ENCODE data around the gene ANKRD22.
"Not testable (repeated sequence)": the region's sequence is repeated elsewhere in the genome, so short reads cannot be mapped to it uniquely, and the experiment has no call there.

The ANKRD22 gene

GRCh38 chr10:88838766-88839350 is 12.8 kb downstream of the ANKRD22 start:
- no peak for DNase-seq (ENCODE audit: low spot score)
- no peak for FAIRE-seq

GRCh38 chr10:88837632-88838031 is 14.0 kb downstream of the ANKRD22 start:
- not testable (repeated sequence) for DNase-seq (ENCODE audit: low spot score); FAIRE-seq

GRCh38 chr10:88835910-88836221 is 15.8 kb downstream of the ANKRD22 start:
- DNase-seq (ENCODE audit: low spot score) (no peak), FAIRE-seq (no peak)

DNA sequence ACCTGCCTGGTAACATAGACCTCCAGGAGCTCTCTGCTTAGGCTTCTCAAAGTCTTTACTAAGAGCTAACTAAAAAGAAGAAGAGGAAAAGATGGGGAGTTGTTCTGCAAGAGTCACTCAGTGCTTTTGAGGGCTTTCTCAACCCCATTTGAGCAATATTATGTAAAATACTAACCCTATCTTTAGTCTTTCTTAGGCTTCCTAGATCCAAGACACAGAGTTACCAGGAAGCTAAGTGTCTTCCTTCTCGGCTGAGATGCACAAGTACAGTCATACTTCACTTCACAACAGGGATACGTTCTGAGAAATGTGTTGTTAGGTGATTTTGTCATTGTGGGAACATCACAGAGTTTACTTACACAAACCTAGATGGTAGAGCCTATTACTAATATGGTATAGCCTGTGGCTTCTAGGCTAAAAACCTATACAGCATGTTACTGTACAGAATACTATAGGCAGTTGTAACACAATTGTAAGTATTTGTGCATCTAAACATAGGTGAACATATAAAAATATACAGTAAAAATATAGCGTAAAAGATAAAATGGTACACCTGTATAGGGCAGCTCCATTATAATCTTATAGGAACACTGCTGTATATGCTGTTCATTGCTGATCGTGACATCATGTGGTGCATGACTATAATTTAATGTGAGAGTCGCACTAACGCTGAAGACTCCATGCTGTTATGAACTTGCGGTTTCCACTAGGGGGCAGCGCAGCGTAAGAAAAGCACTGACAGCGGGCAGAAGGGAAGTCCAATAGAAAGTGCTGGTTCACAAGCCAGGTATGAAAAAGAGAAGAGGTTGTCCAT is 16.3 kb downstream of the ANKRD22 start:
- FAIRE-seq (peak; percentile 83), DNase-seq (ENCODE audit: low spot score) (peak; percentile 74)

GRCh38 chr10:88833723-88834122 is 17.9 kb downstream of the ANKRD22 start:
- FAIRE-seq: no peak

GRCh38 chr10:88833156-88833555 is 18.5 kb downstream of the ANKRD22 start:
- FAIRE-seq: no peak
- DNase-seq (ENCODE audit: low spot score): no peak

More at GRCh38 chr10:88833723-88834122, 17.9 kb downstream of the ANKRD22 start:
- DNase-seq (ENCODE audit: low spot score): no peak

DNA sequence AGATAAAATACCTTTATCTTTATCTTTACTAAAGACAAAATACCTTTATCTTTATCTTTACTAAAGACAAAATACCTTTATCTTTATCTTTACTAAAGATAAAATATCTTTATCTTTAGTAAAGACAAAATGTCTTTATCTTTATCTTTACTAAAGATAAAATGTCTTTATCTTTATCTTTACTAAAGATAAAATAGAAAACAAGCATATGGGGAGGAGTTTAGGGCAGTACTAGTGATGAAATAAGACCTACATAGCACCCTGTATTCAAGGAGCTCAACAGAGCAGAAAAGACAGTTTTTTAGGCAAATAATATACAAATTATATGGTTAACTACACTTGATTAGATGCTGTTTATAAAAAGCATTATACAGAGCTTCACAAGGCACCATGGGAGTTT is 19.3 kb downstream of the ANKRD22 start:
- FAIRE-seq (peak; percentile 35), DNase-seq (ENCODE audit: low spot score) (no peak)

DNA sequence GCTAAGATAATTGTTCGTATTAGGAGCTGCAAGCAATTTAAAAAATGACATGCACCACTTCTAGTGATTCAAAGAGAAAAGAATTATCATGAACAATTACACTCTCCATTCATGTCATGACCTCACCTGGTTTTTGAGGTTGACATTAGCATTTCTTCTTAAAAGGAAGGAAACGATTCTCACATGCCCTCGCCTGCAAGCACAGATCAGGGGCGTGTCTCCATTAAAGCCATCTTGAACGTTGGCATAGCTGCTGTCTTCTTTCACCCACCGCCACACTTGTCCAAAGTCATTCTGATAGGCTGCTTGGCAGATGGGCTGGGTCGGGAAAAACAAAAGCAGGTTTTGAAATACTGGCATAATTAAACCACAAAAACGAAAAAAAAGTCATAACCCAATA is 19.9 kb downstream of the ANKRD22 start:
- FAIRE-seq: no peak

DNA sequence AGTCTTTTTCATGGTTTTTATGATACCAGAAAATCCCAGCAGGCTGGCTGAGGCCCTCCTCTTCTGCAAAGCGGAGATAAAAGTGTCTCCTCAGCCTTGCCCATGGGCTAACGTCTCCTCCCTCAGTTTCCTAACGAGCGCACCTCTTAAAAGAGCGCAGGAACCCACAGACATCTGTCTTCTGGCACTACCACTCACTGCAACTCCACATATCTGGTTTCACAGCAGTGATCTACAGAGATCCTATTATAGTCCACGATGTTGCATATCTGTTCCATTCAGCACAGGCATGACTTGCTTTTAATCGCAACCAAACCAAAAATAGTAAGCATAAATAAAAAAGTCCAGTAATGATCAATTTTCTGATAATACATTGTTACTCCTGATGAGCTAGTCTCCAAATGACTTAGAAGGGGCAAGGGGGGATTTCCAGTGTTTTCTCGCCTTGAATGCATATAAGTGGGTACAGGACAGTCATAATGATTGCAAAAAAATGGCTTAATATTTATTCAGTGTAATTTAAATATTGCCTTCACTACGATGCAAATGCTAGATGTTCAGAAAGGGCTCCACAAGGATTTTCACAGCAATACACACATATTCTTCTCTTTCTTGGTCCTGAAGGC is 20.9 kb downstream of the ANKRD22 start:
- FAIRE-seq (no peak), DNase-seq (ENCODE audit: low spot score) (no peak)

More for the DNA sequence above, 19.9 kb downstream of the ANKRD22 start:
- no peak for DNase-seq (ENCODE audit: low spot score)

DNA sequence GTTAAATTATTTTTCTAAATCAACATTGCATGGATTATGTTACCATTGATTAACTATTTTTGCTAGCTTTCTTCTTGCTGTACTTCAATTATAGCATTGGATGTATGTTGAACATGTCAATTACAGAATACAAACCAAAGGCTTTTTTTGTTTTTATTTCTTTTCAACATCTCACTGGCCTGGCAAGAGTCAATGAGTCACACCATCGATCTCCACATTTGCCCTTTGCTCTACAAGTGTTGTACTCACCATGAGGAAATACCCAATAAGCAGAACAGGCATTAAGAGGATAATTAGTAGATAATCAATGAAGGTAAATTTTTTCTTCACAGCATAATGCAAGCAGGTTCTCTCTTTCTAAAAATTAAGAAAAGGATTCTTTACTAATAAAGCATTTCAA is 23.3 kb downstream of the ANKRD22 start:
- FAIRE-seq: no peak
- no peak for DNase-seq (ENCODE audit: low spot score)

DNA sequence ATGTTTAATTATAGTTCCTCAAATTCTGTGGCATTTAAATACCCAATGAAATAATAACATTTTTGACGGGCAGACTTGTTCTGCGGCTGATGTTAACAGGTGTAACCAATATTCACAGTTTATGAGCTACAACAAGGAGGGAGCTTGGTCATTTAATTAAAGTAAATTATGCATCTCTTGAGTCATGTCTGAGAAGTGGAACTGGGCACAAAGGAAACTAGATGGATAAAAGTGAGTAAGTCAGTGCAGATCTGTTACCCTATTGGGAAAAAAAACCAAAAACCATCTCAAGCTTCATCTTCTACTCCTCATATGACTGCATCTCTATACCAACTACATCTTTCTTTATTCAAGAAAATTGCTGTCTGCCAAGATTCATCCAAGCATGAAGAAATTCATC is 24.0 kb downstream of the ANKRD22 start:
- DNase-seq (ENCODE audit: low spot score): no peak
- FAIRE-seq: no peak

DNA sequence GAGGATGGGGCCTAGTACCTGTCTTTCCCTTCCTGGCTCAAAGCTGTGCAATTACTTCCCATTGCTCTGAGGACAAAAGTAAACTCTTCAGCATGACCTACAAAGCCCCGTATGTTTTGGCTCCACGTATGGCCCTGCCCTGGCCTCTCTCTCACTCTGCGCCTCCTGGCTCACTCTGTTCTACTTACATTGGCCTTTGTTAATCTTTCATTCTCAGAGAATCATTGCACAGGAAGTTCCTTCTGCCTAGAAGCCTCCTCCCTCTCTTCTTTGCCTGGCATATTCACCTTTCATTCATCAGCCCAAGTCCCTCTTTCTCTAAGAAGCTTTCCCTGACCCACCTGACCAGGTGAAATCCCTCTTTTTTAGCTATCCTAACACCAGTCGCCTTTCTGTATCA is 25.3 kb downstream of the ANKRD22 start:
- no peak for FAIRE-seq
- no peak for DNase-seq (ENCODE audit: low spot score)

DNA sequence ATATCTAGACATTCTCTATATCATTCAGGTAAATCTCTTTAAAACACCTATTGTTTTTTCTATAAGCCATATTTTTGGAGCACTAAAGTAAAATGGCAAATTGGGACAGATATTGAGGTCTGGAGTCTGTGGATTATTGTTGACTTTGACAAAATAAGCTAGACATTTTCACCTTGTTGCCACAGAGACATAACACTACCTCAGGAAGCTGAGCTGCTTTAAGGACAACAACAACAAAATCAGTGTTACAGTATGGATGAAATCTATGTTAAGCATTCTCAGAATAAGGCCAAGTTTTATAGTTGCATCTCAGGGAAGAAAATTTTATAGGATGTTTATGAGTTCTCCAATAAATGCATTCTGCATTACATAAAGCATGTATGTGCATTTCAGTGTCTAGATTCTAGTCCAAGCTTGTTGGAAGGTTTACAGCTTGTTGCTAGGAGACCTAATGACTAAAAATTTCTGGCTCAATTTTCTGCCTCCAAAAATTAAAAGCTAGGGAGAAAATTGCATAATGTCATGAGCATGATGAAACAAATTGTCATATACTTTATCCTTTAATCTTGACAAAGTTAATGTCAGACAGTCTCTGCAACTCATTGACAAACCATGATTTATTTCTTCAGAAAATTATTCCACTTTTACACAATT is 30.8 kb downstream of the ANKRD22 start:
- DNase-seq (ENCODE audit: low spot score) (no peak), FAIRE-seq (no peak)

DNA sequence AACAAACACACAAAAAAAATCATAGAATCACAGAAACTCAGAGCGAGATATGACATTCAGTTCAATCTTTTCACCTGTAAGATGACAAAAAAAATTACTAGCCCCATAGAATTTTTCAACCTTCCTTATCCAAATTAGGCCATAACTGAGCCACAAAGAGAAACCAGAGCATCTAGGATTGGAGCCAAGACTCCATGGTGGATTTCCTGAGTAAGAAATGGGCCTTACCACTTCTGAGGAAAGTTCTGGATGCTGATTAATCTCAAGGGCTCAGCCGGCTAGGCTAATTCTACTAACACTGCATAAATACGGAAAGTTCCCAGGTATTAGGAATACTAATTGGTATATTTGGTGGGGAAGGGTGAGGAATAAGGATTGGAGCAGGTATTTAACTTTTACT is 32.4 kb downstream of the ANKRD22 start:
- FAIRE-seq: no peak
- DNase-seq (ENCODE audit: low spot score): no peak

GRCh38 chr10:88813200-88813599 is 38.4 kb downstream of the ANKRD22 start:
- no peak for FAIRE-seq
- DNase-seq (ENCODE audit: low spot score): no peak

DNA sequence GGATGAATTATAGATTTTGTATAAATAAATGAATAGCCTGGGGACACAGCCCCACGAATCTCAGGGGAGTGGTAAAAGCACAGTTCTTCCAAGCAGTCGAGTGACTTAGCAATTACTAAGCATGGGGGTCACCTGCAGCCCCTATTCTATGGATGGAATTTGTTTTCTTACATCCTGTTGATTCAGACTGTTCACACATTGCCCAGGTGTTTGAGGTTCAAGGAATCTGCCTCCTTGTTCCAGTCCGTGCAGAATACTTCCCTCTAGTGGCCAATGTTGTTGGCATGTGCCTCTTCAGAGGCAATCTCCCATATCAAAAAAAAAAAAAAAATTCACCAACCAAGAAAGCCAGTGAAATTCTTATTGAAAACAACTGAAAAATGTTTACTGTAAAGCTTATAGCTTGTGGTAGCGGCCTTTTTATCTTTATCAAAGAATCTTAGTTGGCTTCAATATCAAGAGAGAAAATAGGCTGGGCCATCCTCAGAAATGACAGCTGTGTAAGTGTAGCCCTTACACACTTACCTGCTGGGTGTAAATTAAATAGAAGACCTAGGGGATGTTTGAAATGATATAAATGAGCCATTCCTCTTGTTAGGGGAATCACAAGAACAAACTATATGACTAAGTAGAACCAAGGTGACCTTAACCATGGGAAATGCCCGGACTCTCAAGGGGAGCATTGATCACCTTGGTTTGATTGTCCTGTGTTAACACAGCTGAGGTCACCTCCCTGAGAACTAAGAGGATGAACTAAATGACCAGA is 41.3 kb downstream of the ANKRD22 start:
- DNase-seq (ENCODE audit: low spot score): peak; percentile 48
- FAIRE-seq: peak; percentile 70

GRCh38 chr10:88809621-88810020 is 42.0 kb downstream of the ANKRD22 start:
- no peak for FAIRE-seq
- no peak for DNase-seq (ENCODE audit: low spot score)

DNA sequence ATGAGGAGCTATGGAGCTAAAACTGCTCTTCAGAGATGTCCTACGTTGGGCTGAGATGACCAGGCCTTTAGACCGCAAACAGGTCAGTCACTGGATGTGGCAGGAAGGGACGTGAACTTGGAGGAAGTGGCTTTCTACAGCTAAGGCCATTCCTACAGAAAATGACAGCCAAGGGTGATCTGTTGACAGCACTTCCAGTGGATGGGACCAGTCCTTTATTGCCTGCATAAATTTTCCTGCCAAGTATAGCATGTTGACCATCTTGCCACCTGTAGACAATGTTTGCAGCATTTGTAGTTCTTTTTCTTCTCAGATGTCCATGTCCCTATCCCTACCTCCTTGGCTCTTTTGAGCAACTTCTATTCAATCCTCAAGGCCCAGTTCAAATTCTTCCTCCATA is 45.7 kb downstream of the ANKRD22 start:
- FAIRE-seq (no peak), DNase-seq (ENCODE audit: low spot score) (no peak)

DNA sequence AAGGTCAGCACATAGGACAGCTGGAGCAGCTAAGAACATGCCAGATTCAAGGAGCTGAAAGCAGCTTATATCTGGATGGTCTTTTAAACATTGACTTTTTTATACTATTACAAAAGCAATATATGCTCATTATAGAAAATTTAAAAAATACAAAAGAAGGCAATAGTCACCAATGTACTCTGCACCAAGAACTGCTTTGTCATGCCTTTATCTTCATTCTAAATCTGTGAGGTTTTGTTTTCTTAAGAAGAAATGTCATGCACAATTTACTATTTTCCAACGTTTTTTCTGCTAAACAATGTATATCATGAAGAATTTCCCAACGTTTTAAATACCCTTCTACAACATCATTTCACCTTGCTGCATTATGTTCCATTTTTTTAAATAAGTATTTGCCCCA is 46.3 kb downstream of the ANKRD22 start:
- FAIRE-seq (no peak), DNase-seq (ENCODE audit: low spot score) (no peak)

DNA sequence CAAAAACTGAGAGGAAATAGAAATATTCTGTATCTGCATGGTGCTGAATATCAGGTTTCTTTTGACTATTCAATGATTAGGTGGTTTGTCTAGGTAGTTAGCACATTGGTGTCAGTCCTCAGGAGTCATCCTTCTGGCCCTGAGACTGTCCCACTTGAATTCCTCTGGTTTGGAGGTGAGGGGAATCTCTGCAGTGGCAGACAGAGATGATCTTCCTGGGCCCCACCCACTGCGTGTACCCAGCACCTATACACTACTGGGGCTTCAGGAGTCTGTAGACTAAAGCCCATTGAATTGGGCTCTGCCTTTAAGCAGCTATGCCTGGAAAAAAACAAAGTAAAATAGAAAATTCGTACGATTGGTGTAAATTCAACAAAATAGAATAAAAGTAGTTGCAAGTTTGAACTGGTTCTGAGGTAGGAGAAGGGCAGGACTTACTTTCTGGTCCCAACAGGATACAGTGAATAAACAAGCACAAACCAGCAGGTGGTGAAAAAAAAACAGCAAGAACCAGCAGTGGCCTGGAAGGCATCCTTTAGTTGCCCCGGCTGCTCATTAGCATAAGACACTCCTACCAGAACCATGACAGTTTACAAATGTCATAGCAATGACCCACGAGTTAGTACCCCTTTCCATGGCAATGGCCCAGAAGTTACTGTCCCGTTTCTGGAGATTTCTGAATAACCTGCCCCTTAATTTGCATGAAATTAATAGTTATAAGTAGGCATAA is 47.4 kb downstream of the ANKRD22 start:
- no peak for DNase-seq (ENCODE audit: low spot score)

DNA sequence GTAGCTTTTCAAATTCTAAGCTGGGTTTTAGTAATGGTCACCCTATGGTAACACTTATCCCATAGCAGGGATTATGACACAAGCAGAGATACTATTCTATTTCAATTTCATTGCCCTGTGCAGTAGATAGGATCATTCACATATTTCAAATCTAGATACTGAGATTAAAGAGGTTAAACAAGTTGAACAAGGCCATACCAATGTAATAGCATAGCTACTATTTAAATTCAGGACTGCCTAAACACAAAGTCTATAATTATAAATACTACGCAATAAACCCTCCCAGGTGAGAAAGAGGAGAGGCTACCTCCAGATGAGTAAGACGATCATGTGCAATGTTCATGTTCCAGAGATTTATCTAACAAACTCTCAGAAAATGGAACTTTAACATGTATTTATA is 48.0 kb downstream of the ANKRD22 start:
- FAIRE-seq (no peak), DNase-seq (ENCODE audit: low spot score) (no peak)

More for the DNA sequence above, 47.4 kb downstream of the ANKRD22 start:
- no peak for FAIRE-seq
